Measurements from ENCODE around the gene ASB2. TPM values are rescaled to one million over a fixed set of nuclear protein-coding genes. Genes with fewer than 3 reads are reported as not detected.

ASB2 gene
- total and polyA plus RNA-seq, 2 of the 8 experiments (the other 6 are each of a cell fraction or from before 2014, with no cell fraction given) = 1.0 to 2.1 TPM

GRCh38 chr14:94000267-94000666, 23.9 kb upstream of the ASB2 start:
- no peak overlapping the region for H2BK15ac ChIP-seq (ENCODE audit: low read length)
- ChIA-PET CTCF (ENCODE audit: partially characterized antibody) (interaction anchor here (0.9 to 20.5 kb wide), 18 partner anchors 8 to 136 kb away, joined by 3 to 484 read pairs (median 4); partner anchors contain the start of gene IFI27), POLR2A (ENCODE audit: partially characterized antibody) (interaction anchor here (2.7 kb wide), 1 partner anchor 60 kb away, joined by 8 read pairs; no protein-coding TSS in a partner anchor)
- H3K4me2 ChIP-seq (ENCODE audit: insufficient read depth in 1 of 2, low read depth in 2 of 2, low read length in 2 of 2) = no peak overlapping the region
- H3K79me2 ChIP-seq (ENCODE audit: control insufficient read depth in 1 of 2, insufficient read depth in 2 of 2, low read length in 2 of 2) = no peaks in the 10 kb centered on the region
- no peak overlapping the region for H3K4me3 ChIP-seq (ENCODE audit: extremely low read depth in 1 of 4, insufficient read depth in 2 of 4, low read depth in 3 of 4, low read length in 4 of 4)
- no peak overlapping the region for H2AK5ac ChIP-seq (ENCODE audit: low read depth, low read length)
- TF ChIP-seq JUN (IDR thresholded peaks at IDR 0.05; ENCODE audit: low read depth, low read length) (no peak), TBP (IDR thresholded peaks at IDR 0.05; ENCODE audit: low read depth, low read length) (no peak), EP300 (IDR thresholded peaks at IDR 0.05; ENCODE audit: borderline replicate concordance in 1 of 2, low read depth in 2 of 2, low read length in 2 of 2) (no peak), TCF12 (IDR thresholded peaks at IDR 0.05; ENCODE audit: low read depth, low read length) (no peak), CHD1 (IDR thresholded peaks at IDR 0.05; ENCODE audit: low read depth, low read length) (no peak), GTF2F1 (IDR thresholded peaks at IDR 0.05; ENCODE audit: borderline replicate concordance, low read depth, low read length) (no peak), BACH1 (IDR thresholded peaks at IDR 0.05; ENCODE audit: low read length) (no peak), BRCA1 (IDR thresholded peaks at IDR 0.05; ENCODE audit: low read depth, low read length) (no peak), CBX5 (IDR thresholded peaks at IDR 0.05; ENCODE audit: low read depth, low read length) (no peak), ATF3 (IDR thresholded peaks at IDR 0.05; ENCODE audit: insufficient read depth, low read depth, low read length) (no peak), MAFK (IDR thresholded peaks at IDR 0.05; ENCODE audit: low read depth, low read length) (no peak), KDM4A (IDR thresholded peaks at IDR 0.05; ENCODE audit: low read depth, low read length, severe bottlenecking) (no peak)
- FAIRE-seq (no peak), DNase-seq (ENCODE audit: low read depth in 1 of 2, low spot score in 2 of 2) (no peak)
- no peaks in the 10 kb centered on the region for H3K36me3 ChIP-seq (ENCODE audit: control insufficient read depth in 2 of 4, insufficient read depth in 4 of 4, low read length in 3 of 4)
- no peak overlapping the region for H4K5ac ChIP-seq (ENCODE audit: insufficient read length, low read depth, low read length)
- H3K79me1 ChIP-seq (ENCODE audit: low read depth, low read length) = no peaks in the 10 kb centered on the region; the same call in 1 of the 2 replicates
- H3K27ac ChIP-seq (ENCODE audit: low read depth, low read length) = no peak overlapping the region
- H3K4me1 ChIP-seq (replicated peaks in 1 of 4; ENCODE audit: control insufficient read depth in 3 of 4, insufficient read depth in 4 of 4, low read length in 3 of 4) = peaks cover 0 to 6% (median 2%) of the 10 kb centered on the region in 4 experiments; a peak in 3 of 7 replicates
- 89% methylated on average over 6 of the region's 6 CpGs; no CpG with 5 or more reads in 1 of the 2 experiments for WGBS, 2 experiments (ENCODE audit: extremely low coverage in 1 of 2, insufficient coverage in 1 of 2, insufficient read length in 1 of 2, insufficient replicate concordance in 2 of 2, low coverage in 1 of 2, low lambda C conversion rate in 2 of 2, missing lambda C conversion rate in 1 of 2)
- no peak overlapping the region for H2BK5ac ChIP-seq (ENCODE audit: low read depth, low read length)
- no peak overlapping the region for H3K9ac ChIP-seq (replicated peaks in 1 of 4; ENCODE audit: extremely low read depth in 1 of 4, low read depth in 3 of 4, low read length in 3 of 4)
- H3K18ac ChIP-seq (ENCODE audit: extremely low read depth, low read length) = no peak overlapping the region
- 0 out of 7 replicates have a peak, but pooled peaks cover 0 to 2% (median 0%) of the 10 kb centered on the region in 4 experiments for H3K27me3 ChIP-seq (replicated peaks in 1 of 4; ENCODE audit: control insufficient read depth in 3 of 4, extremely low read depth in 1 of 4, insufficient read depth in 3 of 4, low read length in 3 of 4)
- H3K23me2 ChIP-seq (ENCODE audit: low read depth, low read length) = peaks cover 3% of the 10 kb centered on the region; the same call in 1 of the 2 replicates
- no peak overlapping the region for H3K56ac ChIP-seq (replicated peaks; ENCODE audit: insufficient read length, low read depth, low read length)
- H2BK120ac ChIP-seq (replicated peaks; ENCODE audit: low read depth, low read length) = no peak overlapping the region
- no peak overlapping the region for H3K23ac ChIP-seq (ENCODE audit: insufficient read length)
- H4K91ac ChIP-seq (replicated peaks; ENCODE audit: insufficient read length, low read length) = no peak overlapping the region
- no peak overlapping the region for H2BK12ac ChIP-seq (ENCODE audit: low read depth, low read length)
- H4K20me1 ChIP-seq (replicated peaks in 1 of 2; ENCODE audit: control insufficient read depth in 1 of 2, insufficient read depth in 2 of 2, low read length in 2 of 2) = peaks cover 0 to 2% of the 10 kb centered on the region in 2 experiments
- H2BK20ac ChIP-seq (ENCODE audit: low read length) = no peak overlapping the region
- no peak overlapping the region for H4K8ac ChIP-seq (ENCODE audit: extremely low read depth, insufficient read depth, low read length)
- no peak overlapping the region for H2AFZ ChIP-seq (ENCODE audit: low read length)
- H3K9me3 ChIP-seq (ENCODE audit: insufficient read depth in 2 of 2, low read depth in 1 of 2, low read length in 1 of 2) = no peaks in the 10 kb centered on the region
- H3K14ac ChIP-seq (ENCODE audit: insufficient read length) = no peak overlapping the region
- no peak overlapping the region for H3K4ac ChIP-seq (replicated peaks; ENCODE audit: insufficient read length, low read depth, low read length)
